Activated CD8-positive, alpha-beta memory T cell treated with anti-CD3 and anti-CD28 coated beads, Interleukin-2, amount 50 U/mL, for 48 hours (primary cell): Measurements from ENCODE around the gene MRPL17.

Experiments used
- DNase-seq: peaks from one replicate; pipeline ENCODE4 v3.0.0-alpha.2; 2020

The MRPL17 gene

DNA sequence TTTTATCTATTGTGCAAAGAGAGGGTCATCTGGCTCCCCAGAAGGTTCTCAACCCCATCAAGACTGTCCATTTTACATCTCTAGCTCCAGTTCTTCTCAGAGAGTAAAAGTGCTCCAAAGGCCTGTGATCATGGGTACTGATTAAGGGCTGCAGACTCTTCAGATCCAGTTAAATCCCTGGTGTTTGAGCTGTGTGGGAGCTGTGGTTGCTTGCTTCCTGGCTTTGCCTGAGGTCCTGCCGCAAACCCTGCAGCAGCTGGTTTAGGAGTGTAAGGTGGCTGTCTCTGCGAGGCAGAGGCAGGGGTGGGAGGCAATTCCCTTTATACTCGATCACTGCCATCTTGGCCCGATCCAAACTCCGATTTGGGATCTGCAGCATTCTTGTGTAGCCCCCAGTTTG is 1.2 kb downstream of the MRPL17 start:
- DNase-seq = no peak

DNA sequence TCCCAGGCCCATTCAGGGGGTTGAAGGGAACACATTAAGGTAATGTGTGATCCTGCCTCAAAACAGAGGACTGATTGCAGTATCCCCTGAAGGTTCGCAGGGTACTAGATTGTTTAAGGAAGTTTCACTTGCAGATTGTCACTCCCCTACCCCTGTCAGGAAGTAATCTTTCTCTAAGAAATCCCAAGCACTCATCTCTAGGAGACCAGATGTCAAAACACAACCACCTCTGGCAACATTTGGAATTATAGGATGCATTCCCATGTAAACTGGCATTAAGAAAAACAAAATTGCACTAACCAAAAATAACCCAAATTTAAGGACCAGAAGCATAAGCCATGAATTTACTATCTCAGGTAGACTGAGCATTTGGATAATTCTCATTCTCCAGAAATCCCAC is 1.6 kb downstream of the MRPL17 start:
- no peak for DNase-seq

DNA sequence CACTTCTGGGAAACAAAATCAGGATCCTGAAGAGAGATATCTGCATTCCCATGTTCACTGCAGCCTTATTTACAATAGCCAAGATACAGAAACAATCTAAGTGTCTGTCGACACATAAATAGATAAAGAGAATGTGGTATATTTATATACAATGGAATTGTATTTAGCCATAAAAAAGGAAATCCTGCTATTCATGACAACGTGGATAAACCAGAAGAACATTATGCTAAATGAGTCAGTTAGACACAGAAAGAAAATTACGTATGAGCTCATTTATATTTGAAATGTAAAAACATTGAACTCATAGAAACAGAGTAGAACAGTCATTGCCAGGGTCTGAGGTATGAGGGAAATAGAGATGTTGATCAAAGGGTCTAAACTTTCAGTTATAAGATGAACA is 6.1 kb downstream of the MRPL17 start:
- DNase-seq = no peak

DNA sequence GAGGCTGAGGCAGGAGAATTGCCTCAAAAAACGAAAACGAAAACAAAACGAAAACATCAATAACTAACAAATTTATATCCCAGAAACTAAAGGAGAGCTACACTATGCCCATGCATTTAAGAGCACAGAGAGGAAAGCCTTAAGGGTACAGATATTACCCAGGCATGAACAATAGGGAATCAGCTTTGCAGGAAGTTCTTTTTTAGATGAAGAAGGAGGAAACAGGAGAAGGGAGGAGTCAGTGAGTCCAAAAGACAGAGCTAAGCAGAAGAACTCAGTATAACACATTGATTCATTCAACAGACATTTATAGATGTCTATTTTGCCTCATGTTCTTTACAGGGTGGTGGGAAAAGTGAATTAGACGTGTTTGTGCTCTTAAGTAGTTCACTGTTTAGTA is 8.3 kb downstream of the MRPL17 start:
- no peak for DNase-seq

DNA sequence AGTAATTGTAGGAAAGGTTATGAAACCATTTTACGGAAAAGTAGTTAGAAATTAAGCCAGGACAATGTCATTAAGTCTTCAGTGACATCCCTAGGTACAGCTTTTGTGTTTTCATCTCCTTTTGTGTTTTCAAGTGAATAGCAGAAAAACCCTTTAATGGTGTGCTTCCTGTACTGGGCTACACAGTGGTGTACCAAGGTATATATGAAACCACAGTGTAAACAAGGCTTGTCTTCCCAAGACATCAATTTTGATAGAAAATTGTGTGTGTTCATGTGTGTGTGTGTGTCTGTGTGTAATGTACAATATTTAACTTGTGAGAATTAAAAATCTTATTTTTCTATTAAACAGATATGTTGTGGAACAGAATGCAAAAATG is 8.9 kb downstream of the MRPL17 start:
- no peak for DNase-seq

DNA sequence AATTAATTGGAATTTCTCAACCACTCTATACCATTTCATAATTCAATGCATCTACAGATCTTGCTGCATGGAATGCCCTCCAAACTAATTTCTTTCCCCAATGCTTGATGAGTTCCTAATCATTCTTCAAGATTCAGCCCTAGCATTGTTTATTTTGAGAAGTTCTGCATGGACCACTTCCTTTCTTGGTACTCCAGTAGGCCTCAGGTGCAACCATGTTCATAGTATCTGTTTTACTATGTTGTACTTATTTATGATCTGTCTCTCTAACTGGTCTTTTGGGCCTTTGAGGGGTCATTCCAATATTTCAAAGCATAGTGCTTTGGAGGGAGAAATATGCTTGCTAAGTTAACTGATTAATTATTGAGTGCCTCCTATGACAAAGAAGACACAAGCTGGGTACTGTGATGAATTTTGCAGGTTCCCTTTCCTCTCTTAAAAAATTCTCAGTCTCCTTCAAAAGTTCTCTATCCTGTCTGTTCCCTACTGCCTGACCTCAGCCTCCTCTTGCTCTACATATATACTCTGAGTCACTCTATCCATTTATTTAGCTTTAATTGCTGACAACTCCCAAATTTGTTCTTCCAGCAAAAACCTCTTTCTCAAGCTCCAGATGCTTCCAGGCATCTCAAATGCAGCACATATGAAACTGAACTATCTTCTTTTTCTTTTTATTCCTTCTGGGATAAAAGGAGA is 9.5 kb downstream of the MRPL17 start:
- no peak for DNase-seq

DNA sequence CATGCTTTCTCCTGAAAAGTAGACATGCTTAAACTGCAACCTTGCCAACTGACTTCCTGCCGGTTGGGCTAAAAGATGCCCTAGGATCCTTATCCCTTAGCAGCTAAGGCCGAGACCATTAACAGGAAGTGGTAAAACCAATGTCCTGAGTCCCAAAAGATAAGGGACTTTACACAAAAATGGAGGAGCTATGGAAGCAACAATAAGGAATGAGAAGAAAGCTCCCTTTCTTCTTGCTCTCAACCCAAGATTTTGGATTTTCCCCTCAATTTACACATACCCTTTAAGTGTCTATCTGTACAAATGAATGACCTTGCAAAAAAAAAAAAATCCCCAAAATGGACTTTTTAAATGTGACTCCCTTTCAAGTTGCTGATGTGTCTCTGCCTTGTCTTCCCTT is 11.1 kb downstream of the MRPL17 start:
- no peak for DNase-seq

DNA sequence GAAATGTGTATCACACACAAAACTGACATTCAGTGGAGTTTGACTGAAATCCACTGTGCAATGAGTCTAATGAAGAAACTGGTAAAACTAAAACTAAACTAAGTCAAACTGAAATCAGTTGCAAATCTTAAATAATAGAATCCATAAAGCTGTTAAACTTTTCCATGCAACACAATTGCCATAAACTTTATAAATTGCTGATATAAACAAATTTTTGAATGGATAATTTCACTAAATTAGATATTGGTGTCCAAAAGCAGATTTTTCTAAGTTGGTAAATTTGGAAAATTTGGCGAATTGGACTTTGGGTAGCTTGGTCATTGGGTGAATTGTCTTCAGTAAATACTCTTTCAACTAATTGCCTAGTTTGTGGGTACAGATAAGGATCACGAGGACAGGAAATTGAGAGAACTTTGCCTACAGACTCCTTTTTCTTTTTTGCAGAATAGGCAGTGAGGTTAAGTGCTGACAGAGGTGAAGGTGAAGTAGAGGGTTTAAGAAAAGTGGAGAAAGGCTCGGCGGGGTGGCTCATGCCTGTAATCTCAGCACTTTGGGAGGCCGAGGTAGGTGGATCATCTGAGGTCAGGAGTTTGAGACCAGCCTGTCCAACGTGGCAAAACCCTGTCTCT is 12.8 kb downstream of the MRPL17 start:
- no peak for DNase-seq

DNA sequence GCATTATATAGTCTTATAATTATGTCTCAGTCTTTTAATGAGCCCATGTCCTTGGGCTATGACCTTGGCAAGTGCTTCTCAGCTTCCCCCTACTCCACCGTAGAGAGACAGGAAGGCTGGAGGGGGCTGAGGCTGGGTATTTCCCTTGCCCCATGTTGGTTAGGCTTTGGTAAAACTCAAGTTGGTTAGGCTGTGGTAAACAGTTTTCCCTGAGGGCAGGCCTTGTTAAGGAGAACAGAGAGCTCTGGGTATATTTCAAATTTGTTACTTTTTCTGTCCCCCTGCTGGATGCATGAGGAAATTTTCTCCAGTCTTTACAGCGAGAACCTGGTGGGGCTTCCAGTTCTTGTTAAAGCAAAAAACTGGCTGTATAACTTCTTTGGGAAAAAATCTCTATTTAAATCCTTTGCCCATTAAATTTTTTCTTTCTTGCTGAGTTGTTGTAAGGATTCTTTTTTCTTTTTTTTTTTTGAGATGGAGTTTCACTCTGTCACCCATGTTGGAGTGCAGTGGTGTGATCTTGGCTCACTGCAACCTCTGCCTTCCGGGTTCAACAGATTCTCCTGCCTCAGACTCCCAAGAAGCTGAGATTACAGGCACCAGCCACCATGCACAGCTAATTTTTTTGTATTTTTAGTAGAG is 15.3 kb downstream of the MRPL17 start:
- no peak for DNase-seq

DNA sequence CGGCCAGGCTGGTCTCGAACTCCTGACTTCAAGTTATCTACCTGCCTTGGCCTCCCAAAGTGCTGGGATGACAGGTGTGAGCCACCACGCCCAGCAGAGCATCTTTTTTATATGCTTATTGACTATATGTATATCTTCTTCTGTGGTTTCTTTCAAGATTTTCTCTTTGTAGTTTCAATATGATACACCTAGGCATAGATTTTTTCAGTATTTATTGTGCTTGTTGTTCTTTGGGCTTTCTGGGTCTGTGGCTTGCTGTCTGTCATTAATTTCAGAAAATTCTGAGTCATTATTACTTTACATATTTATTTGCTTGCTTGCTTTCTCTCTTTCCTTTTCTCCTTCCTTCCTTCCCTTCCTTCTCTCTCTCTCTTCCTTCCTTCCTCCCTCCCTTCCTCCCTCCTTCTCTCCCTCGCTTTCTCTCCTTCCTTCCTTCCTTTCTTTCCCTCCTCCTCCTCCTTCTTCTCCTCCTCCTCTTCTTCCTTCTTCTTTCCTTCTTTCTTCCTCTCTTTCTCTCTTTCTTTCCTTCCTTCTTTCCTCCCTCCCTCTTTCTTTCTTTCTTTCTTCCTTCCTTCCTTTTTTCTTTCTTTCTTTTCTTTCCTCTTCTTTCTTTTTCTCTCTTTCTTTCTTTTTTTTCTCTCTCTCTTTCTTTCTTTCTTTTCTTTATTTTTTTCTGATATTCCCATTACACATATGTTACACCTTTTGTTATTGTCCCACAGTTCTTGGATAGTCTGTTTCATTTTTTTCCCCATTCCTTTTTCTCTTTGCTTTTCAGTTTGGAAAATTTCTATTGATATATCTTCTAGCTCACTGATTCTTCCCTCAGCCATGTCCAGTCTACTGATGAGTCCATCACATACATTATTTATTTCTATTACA is 16.6 kb downstream of the MRPL17 start:
- no peak for DNase-seq

DNA sequence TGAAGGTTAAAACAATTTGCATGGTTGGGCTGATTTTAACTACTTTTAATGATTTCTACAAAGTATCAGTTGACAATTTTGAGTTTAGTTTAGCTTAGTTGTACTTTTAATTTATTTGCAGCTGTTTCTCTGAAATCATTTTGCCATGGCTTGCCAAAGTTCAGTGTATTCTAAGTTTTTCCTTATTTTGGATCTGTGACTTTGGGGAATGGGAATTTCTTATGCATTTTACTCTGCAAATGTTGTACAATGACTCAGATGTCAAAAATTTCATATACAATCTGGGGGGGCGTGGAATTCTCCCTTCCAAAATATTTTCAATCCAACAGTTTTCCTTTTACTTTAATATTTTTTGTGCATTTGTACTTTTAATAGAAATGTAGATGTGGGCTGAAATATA is 18.6 kb downstream of the MRPL17 start:
- DNase-seq = no peak

DNA sequence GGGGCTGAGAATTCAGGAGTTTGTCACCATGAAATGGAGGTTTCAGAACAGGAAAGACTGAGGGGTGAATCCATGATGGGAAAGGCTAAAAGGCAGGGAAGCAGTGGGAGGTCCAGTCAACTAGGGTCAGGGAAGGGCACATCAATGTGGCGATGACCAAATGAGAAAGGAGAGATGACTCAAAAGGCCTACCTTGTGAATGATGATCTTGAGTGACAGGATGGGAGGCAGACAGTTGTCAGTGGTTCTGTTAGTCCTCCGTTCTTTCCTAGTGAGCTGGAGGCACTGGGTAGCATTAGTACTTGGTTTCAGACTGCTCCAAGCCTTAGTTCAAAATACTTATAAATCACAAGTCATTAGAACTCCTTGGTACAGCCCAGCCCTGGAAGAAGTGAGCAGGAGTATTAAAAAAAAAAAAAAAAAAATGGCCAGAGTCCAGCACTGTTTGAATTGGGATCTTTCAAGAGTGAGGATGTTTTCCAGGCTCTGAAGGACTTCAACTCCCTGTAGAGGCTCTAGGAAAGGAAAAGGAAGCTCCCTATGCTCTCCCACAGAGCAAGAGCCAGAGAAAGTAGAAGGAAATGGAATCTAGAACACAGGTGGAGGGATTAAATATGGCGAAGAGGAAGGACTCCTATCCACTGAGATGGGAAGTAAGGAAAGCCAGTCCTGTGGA is 19.2 kb downstream of the MRPL17 start:
- DNase-seq = no peak

DNA sequence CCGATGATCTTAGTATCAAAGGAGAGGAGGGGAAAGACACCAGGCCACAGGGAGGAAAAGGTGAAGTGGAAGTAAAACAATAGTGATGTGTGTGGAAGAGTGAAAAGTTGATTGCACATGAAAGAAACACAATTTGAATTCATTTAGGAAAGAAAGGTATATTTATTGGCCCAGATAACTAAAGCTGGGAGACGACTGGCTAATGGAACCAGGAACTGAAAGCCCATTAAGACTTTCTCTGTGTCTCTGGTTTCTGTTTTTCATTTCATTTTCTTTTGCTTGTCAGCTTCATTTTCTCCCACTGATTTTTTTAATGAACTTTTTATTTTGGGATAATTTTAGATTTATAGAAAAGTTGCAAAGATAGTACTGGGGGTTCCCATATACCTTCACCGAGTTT is 22.4 kb downstream of the MRPL17 start:
- no peak for DNase-seq

DNA sequence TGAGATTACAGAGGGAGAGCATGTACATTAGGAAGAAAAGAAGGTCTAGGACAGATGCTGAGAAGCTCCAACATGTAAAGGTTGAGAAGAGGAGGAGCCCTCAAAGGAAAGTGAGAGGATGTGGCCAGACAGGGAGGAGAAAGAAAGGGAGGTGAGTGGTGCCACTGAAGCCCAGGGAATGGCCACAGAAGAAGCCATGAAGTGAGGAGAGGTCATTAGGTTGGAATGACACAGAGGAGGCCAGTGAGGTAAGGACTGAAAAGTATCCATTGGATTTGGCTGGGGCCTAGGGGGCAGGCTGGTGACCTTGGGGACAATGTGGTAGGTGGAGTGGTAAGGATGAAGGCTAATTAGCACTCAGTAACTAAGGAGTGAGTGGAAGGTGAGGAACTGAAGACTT is 24.5 kb downstream of the MRPL17 start:
- no peak for DNase-seq

DNA sequence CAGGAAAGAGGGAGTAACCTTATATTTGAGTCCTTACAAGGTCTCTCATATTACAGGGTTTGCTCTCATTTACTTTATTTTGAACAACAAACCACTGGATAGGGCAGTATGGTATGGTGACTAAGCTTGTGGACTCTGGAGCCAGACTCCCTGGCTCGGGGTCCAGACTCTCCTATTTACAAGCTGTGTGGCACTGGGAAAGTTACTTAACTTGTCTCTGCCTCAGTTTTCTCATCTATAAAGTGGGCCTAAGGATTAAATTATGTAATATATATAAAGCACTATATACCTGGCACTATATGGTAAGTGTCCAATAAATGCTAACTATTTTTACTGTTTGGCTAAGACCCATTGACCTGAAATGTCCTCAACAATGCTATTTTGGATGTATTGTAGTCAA is 25.8 kb downstream of the MRPL17 start:
- no peak for DNase-seq

DNA sequence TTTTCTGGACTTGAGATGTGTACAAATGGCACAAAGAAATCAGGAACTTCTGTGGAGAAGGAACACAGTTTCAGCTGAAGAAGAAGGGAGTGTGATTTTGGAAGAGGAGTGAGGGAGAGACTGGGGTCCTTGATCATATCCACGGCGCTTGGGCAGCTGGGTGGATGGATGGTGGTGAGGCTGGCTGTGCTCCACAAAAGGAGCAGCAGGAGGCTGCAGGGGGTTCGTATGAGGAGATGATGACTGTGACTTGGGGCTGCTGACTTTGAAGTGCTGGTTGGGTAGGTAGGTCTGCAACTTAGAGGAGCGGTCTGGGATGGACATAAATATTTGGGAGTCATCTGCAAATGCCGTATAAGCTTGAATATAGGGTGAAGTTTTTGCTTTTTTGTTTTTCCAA is 26.2 kb downstream of the MRPL17 start:
- DNase-seq = no peak

DNA sequence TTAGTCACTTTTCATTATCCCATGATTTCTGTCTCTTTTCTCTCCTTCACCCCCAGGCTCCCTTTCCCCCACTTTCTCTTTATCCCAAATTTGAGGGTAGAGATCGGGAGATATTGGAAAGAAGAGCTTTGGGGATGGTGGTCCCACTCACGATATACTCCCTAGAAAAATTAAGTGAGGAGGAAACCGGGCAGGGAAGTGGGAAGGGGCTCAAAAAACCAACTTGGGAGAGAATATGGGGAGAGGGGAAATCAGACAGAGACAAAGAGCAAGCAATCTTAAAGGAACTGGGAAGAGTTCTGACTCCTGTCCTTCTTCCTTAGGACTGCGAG is 26.6 kb downstream of the MRPL17 start:
- DNase-seq = no peak

DNA sequence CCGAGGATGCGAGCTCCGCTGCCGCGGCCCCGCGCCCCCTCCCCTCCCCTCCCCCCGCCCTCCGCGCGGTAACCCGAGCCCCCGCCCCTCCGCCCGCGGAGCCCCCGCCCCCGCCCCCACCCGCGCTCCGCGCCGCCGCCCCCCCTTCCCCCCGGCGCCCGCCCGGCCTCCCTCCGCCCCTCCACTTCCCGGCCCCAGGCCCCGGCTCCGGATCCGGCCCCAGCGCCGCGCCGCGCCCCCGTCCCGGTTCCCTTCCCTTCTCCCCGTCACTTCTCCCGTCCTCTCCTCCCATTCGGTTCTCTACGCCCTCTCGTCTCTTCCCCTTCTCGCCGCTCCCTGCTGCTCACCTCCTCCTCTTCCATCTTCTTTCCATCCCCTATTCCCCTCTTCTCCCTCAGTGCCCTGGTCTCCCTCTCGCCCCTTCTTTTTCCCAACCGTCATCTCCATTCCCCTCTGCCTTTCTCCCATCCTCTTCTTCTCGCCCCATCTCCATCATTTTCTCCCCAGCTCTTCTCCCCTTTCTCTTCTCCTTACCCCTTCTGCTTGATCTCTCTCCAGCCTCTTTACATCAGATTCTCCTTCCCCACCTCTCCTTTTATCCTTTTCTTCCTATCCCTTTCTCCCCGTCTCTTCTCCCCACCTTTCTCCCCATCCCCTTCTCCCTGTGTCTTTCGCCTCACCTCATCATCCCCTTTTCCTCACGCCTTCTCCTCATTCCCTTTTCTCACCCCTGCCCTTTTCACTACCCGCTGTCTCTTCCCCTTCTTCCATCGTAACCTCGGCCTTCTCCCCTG is 27.2 kb downstream of the MRPL17 start, which contains the start of gene DCHS1:
Gene DCHS1 (minus strand): TSS at position 20 of the 794 bp plus-strand sequence. CDS start 14,196 bp downstream, outside the sequence.
- no peak for DNase-seq

DNA sequence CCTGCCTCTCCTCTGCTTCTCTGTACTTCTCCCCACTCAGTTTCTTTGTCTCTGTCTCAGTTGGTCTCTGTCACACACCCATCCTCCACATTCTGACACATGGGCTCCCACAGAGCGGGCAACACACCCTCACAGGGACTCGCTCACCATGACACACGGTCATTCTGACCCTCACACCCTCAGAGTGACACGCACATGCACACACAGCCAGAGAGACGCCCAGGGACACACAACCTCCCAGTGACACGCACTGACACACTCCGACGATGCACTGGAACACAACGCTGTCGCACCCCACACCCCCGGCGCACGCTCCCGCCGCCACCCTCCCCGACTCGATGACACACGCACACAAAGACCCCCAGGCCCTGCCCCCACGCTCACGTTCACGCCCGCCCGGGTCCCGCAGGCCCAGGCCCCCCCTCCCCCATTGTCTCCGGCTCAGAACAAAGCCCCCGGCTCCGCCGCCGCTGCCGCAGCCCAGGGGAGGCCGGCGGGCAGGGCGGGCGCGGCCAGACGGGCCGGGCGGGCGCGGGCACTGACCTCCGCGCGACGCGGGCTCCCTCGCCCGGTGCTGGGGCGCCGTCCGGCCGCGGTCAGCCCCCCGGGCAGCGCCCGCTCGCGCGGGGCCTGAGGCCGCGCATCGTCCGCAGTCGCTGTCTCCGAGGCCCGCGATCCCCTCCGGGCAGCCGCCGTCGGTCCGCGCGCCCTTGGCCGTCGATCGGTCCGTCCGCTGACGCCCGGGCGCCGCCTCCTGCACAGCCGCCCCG is 27.9 kb downstream of the MRPL17 start:
- DNase-seq = no peak

DNA sequence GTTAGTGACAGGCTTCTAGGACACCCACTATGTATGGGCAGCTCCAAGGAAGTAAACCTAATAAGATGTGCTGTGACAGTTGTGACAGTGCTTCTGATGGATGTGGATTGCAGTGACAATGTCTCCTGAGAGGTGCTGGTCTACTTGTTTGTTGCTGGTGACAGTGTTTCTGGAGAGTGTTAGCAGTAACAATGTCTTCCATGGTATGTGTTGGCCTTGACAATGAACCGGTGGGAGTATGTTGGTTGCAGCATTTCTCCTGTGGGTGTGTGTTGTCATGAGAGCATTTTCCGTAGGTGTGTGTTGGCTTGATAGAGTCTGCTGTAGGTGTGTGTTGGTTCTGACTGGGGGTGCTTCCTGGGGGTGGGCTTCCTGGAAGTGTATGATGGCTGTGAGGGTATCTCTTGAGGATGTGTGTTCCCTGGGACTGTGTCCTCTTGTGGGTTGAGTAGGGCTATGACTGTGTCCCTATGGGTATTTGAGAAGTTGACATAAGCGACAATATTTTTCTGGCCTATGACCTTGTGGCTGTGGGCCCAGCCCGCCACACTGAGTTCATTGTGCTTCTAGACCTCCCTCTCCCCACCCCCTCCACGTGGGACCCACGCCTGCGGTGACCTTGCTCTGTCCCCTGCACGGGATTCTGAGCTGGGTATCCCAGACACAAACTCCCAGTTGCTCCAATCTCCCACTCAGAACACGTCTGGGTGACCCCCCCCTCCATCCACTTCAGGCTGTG is 28.7 kb downstream of the MRPL17 start:
- DNase-seq = no peak

DNA sequence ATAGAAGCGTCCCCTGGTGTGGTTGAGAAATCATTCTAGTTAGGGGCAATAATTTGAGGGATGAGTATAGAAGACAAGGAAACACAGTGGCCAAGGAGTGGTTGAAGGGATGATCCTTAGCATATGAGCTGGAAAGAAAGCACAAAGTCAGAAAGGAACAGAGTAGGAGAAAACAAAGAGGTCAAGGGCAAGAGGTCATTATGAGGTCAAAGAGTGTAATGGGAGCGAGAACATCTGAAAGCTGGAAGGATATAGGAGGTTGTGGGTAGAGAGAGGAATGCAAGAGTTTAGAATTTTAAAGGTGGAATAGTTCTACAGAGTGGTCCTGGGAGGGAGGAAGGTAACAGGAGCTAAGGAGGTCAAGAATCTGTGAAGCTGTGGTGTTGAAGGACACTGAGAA is 29.5 kb downstream of the MRPL17 start:
- no peak for DNase-seq
